CD4-positive, alpha-beta T cell treated with Interleukin-6 at 100 ng/mL for 8 hours (primary cell): ENCODE results near the gene EDEM2.
"Not testable (repeated sequence)": the region's sequence is repeated elsewhere in the genome, so short reads cannot be mapped to it uniquely, and the experiment has no call there.

Source experiments
- DNase-seq: peaks from one replicate; pipeline ENCODE4 v3.0.0-alpha.2; 2020; ENCODE audit warnings: mixed read lengths, low spot score

Gene EDEM2

GRCh38 chr20:35129647-35130069 lies 17.5 kb downstream of the EDEM2 start:
- DNase-seq: no peak

GRCh38 chr20:35125753-35126152 lies 21.4 kb downstream of the EDEM2 start:
- DNase-seq: no peak

GRCh38 chr20:35122756-35123405 lies 24.3 kb downstream of the EDEM2 start:
- DNase-seq: no peak

GRCh38 chr20:35121186-35121585 lies 25.9 kb downstream of the EDEM2 start:
- DNase-seq: no peak

GRCh38 chr20:35120012-35120701 lies 27.0 kb downstream of the EDEM2 start:
- no peak for DNase-seq

GRCh38 chr20:35117629-35118028 lies 29.5 kb downstream of the EDEM2 start:
- no peak for DNase-seq

- DNase-seq: no peak
These were observed 29.9 kb downstream of the EDEM2 start for GRCh38 chr20:35117196-35117595.

- DNase-seq: no peak
These were observed 30.9 kb downstream of the EDEM2 start for GRCh38 chr20:35116258-35116657.

GRCh38 chr20:35115606-35116005 lies 31.5 kb downstream of the EDEM2 start:
- DNase-seq: no peak

GRCh38 chr20:35112276-35112675 lies 34.9 kb downstream of the EDEM2 start:
- not testable (repeated sequence) for DNase-seq

GRCh38 chr20:35111141-35111888 lies 35.8 kb downstream of the EDEM2 start:
- no peak for DNase-seq

- no peak for DNase-seq
These were observed 38.2 kb downstream of the EDEM2 start for GRCh38 chr20:35108921-35109320.

- no peak for DNase-seq
These were observed 40.2 kb downstream of the EDEM2 start for GRCh38 chr20:35106827-35107380.

GRCh38 chr20:35104685-35105295 lies 42.3 kb downstream of the EDEM2 start:
- DNase-seq: no peak

- DNase-seq: no peak
These were observed 45.5 kb downstream of the EDEM2 start for GRCh38 chr20:35101620-35102019.

GRCh38 chr20:35093267-35093884 lies 53.8 kb downstream of the EDEM2 start:
- DNase-seq: no peak

GRCh38 chr20:35092524-35093266 lies 54.4 kb downstream of the EDEM2 start, which contains the start of gene TRPC4AP:
Gene TRPC4AP (minus strand): TSS chr20:35092807. CDS start chr20:35092781, 26 bp downstream.
- peak; percentile 84 for DNase-seq

- no peak for DNase-seq
These were observed 55.2 kb downstream of the EDEM2 start for GRCh38 chr20:35091816-35092523.

- no peak for DNase-seq
These were observed 58.6 kb downstream of the EDEM2 start for GRCh38 chr20:35088231-35089145.
